HG03575 (cell line): ENCODE results near the gene PIH1D2.

Source experiments
- ATAC-seq: cut with Tn5 transposase; IDR thresholded peaks from one replicate; pipeline ENCODE4 v1.9.1; 2021; ENCODE audit not compliant: unreplicated experiment, insufficient number of reproducible peaks, low FRiP score; ENCODE audit errors: extremely low read depth

The PIH1D2 gene

GRCh38 chr11:112019066-112019465, 54.8 kb downstream of the PIH1D2 start:
- no peak for ATAC-seq
